NCI-H2029 (cell line): ENCODE measurements around the gene SPAAR.

Experiments
- DNase-seq: peaks from one replicate; lab custom pipeline; 2025; lab: John Stamatoyannopoulos, UW

Gene SPAAR

GRCh38 chr9:35948451-35948850 lies 39.2 kb downstream of the SPAAR start:
- DNase-seq, result no peak

- no peak for DNase-seq
Observed at GRCh38 chr9:35948901-35949318, 39.6 kb downstream of the SPAAR start.

GRCh38 chr9:35951736-35952135 lies 42.4 kb downstream of the SPAAR start:
- no peak for DNase-seq

- DNase-seq, result no peak
Observed at GRCh38 chr9:35952526-35953191, 43.4 kb downstream of the SPAAR start.

- DNase-seq, result peak; percentile 56
Observed at GRCh38 chr9:35954942-35955546, 45.8 kb downstream of the SPAAR start.

- no peak for DNase-seq
Observed at GRCh38 chr9:35956651-35957050, 47.4 kb downstream of the SPAAR start.

DNA sequence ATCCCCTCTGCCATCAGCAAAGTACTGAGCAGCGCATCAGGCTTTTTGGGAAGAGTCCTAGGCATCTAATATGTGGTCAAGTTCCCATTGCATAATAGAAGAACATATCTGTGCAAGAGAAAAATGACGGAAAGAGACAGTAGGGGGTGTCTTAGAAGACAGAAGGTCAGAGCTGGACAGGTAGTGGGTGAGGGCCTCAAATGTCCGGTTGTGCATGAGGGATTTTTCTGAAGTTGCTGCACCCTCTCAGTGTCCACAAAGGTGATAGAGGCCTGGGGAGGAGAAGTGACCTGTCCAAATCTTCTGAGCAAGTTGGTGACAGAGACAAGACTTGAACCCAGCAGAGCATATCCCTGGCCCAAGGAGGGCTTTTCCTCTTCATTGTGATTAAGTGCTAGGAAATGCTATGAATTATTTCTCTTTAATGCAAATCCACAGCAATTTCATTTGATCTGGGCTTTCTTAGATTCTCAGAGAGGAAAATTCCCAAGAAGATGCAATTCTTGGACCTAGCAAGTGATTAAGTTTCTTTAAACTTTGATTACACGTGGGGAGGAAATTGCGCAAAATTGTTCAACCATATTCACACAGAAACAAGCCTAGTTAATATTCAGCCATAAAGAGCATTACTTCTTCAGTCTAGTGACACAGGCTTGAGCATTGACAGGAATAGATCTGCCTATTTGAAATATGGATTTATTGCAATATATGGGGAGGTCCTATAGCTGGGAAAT lies 49.0 kb downstream of the SPAAR start, which contains the start of gene OR2S2:
Gene OR2S2, minus strand, starts transcription at position 51 of the 734 bp plus-strand sequence. CDS start 56 bp downstream, outside the sequence.
- no peak for DNase-seq

DNA sequence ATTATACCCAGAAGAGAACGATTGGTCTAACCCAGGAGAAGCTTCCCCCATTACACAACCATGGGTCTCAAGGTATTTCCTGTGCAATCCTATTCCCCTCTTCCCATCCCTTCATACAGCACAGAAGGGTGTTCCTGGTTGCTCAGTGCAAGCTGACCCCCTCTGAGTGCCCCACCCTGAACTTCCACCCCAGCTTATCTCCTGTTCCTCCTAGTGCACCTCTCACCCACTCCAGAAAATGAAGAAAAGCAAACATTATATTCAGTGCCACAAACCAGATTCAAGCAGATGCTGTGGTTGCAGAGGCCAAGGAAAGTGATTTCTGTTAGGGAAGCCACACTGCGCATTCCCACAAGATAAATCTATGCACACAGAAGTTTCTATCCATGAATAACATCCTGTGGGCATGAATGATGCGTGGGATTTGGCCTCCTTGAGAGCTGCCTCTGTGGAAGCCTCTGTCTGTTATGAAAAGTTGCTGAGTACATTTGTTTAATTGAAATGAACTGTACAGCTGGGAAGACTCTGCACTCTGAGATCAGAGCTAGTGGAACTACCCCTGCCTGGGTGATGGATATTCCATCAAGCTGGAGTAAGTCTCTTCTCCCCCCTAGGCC lies 50.9 kb downstream of the SPAAR start:
- DNase-seq, result no peak
